ENCODE results near the gene DNAJC5. TPM values are rescaled to one million over a fixed set of nuclear protein-coding genes. Genes with fewer than 3 reads are reported as not detected.
A peak's percentile ranks its signal among the peaks of the same experiment; 100 is the strongest.

The DNAJC5 gene
- total and polyA plus RNA-seq, 2 experiments from 2014 or later = 7.1 to 33.5 TPM

GRCh38 chr20:63969838-63970713 lies 75.2 kb downstream of the DNAJC5 start, which contains the start of gene ZNF512B:
Gene ZNF512B, minus strand, starts transcription at chr20:63969930. Its CDS starts 1,980 bp downstream, at chr20:63967950.
- H3K4me1 Mint-ChIP-seq = peaks cover 17% of the 10 kb centered on the region
- Histone ChIP-seq H3K4me1 (ENCODE audit: insufficient read depth) (peaks cover 8% of the 10 kb centered on the region), H3K4me3 (peak within 1 kb of the TSS; percentile 78), H3F3A (replicated peaks; ENCODE audit: low read depth) (peaks cover 12% of the 10 kb centered on the region; the same call in 1 of the 2 replicates), H3K79me2 (replicated peaks; ENCODE audit: insufficient read depth) (peaks cover 9% of the 10 kb centered on the region), H3K4me2 (peak within 1 kb of the TSS; percentile 90), H3K27me3 (ENCODE audit: insufficient read depth) (peaks cover 7% of the 10 kb centered on the region; the same call in 1 of the 2 replicates), H3K9me2 (ENCODE audit: insufficient read depth) (no peaks in the 10 kb centered on the region), H3K27ac (ENCODE audit: low read depth) (no peak within 1 kb of the TSS), H4K20me1 (replicated peaks; ENCODE audit: insufficient read depth) (no peaks in the 10 kb centered on the region), H3K36me3 (ENCODE audit: insufficient read depth) (no peaks in the 10 kb centered on the region), H2AFZ (peak within 1 kb of the TSS; percentile 76; the same call in 1 of the 2 replicates)
- peak; percentile 51 for TF ChIP-seq POLR2AphosphoS5 (IDR thresholded peaks at IDR 0.05; ENCODE audit: low read depth)
- TF ChIP-seq ZNF331 (CRISPR knock-in tag; IDR thresholded peaks at IDR 0.05; ENCODE audit: low read depth) = no peak
- no peak within 1 kb of the TSS for H3K27ac Mint-ChIP-seq
- H3K36me3 Mint-ChIP-seq (ENCODE audit: low read depth) = peaks cover 3% of the 10 kb centered on the region; the same call in 2 of the 3 replicates
- H3K27me3 Mint-ChIP-seq (ENCODE audit: insufficient read depth, low read depth, poor library complexity) = peaks cover 19% of the 10 kb centered on the region
- peak; percentile 25 for ATAC-seq
- H3K9me3 Mint-ChIP-seq = no peaks in the 10 kb centered on the region; the same call in 2 of the 3 replicates
- peak within 1 kb of the TSS; percentile 84 for H3K4me3 Mint-ChIP-seq
- DNase-seq (ENCODE audit: low spot score) = peak; percentile 87

GRCh38 chr20:63970714-63971431 lies 75.9 kb downstream of the DNAJC5 start:
- ATAC-seq = no peak
- Histone ChIP-seq H4K20me1 (replicated peaks; ENCODE audit: insufficient read depth) (no peaks in the 10 kb centered on the region), H2AFZ (no peak overlapping the region)
- TF ChIP-seq, protein P1, sequence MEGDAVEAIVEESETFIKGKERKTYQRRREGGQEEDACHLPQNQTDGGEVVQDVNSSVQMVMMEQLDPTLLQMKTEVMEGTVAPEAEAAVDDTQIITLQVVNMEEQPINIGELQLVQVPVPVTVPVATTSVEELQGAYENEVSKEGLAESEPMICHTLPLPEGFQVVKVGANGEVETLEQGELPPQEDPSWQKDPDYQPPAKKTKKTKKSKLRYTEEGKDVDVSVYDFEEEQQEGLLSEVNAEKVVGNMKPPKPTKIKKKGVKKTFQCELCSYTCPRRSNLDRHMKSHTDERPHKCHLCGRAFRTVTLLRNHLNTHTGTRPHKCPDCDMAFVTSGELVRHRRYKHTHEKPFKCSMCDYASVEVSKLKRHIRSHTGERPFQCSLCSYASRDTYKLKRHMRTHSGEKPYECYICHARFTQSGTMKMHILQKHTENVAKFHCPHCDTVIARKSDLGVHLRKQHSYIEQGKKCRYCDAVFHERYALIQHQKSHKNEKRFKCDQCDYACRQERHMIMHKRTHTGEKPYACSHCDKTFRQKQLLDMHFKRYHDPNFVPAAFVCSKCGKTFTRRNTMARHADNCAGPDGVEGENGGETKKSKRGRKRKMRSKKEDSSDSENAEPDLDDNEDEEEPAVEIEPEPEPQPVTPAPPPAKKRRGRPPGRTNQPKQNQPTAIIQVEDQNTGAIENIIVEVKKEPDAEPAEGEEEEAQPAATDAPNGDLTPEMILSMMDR (conservative IDR thresholded peaks at IDR 0.05; ENCODE audit: low read depth in 2 of 2) = no peak
- TF ChIP-seq CREB1 (CRISPR knock-in tag; IDR thresholded peaks at IDR 0.05; ENCODE audit: low read depth) = no peak
- no peak for TF ChIP-seq STAT1 (IDR thresholded peaks at IDR 0.05; ENCODE audit: unreplicated experiment)
- no peak for TF ChIP-seq EZH2phosphoT487 (IDR thresholded peaks at IDR 0.05; ENCODE audit: unreplicated experiment)
- no peak for TF ChIP-seq POLR2AphosphoS5 (IDR thresholded peaks at IDR 0.05; ENCODE audit: low read depth)
- no peak for TF ChIP-seq ZNF114 (CRISPR knock-in tag; IDR thresholded peaks at IDR 0.05)
- TF ChIP-seq ZNF462 (CRISPR knock-in tag; IDR thresholded peaks at IDR 0.05) = no peak
- TF ChIP-seq JUNB (IDR thresholded peaks at IDR 0.05; ENCODE audit: unreplicated experiment) = no peak

More at GRCh38 chr20:63970714-63971431, 75.9 kb downstream of the DNAJC5 start:
- peaks cover 12% of the 10 kb centered on the region; the same call in 1 of the 2 replicates for H3F3A ChIP-seq (replicated peaks; ENCODE audit: low read depth)
- no peaks in the 10 kb centered on the region for H3K9me2 ChIP-seq (ENCODE audit: insufficient read depth)
- no peak for DNase-seq (ENCODE audit: low spot score)
- no peaks in the 10 kb centered on the region; the same call in 2 of the 3 replicates for H3K9me3 Mint-ChIP-seq
- no peak overlapping the region for H3K27ac Mint-ChIP-seq
- peaks cover 3% of the 10 kb centered on the region; the same call in 2 of the 3 replicates for H3K36me3 Mint-ChIP-seq (ENCODE audit: low read depth)
- H3K4me3 ChIP-seq = peak overlapping the region; percentile 70; the same call in 1 of the 2 replicates
- H3K27ac ChIP-seq (ENCODE audit: low read depth) = no peak overlapping the region
- H3K4me2 ChIP-seq = no peak overlapping the region
- H3K4me3 Mint-ChIP-seq = peak overlapping the region; percentile 72
- no peaks in the 10 kb centered on the region for H3K36me3 ChIP-seq (ENCODE audit: insufficient read depth)
- H3K79me2 ChIP-seq (replicated peaks; ENCODE audit: insufficient read depth) = peaks cover 9% of the 10 kb centered on the region
- H3K27me3 ChIP-seq (ENCODE audit: insufficient read depth) = peaks cover 7% of the 10 kb centered on the region; the same call in 1 of the 2 replicates
- H3K4me1 Mint-ChIP-seq = peaks cover 17% of the 10 kb centered on the region
- peaks cover 8% of the 10 kb centered on the region for H3K4me1 ChIP-seq (ENCODE audit: insufficient read depth)
- H3K27me3 Mint-ChIP-seq (ENCODE audit: insufficient read depth, low read depth, poor library complexity) = peaks cover 22% of the 10 kb centered on the region
